T47D (cell line): Measurements from ENCODE around the gene OPA1.
A peak's percentile ranks its signal among the peaks of the same experiment; 100 is the strongest.
"Not testable (repeated sequence)": the region's sequence is repeated elsewhere in the genome, so short reads cannot be mapped to it uniquely, and the experiment has no call there.

Experiments
- DNase-seq, 2 experiments: peaks; one replicate each; pipeline versions ENCODE4 v3.0.0 to v3.0.0-alpha.2; 2011 to 2012; ENCODE audit warnings: low read depth in 1 of 2, low spot score in 1 of 2
- JUND ChIP-seq: IDR thresholded peaks from 2 replicates; pipeline ENCODE4 v1.6.1; 2012; ENCODE audit warnings: low read depth
- in situ Hi-C: cut with HindIII; loops from 2 replicates; pipeline ENCODE4 v1.10.0; 2016; ENCODE audit warnings: low sequenced_read_pairs, low pct_unique_long_range_greater_than_20kb

The OPA1 gene

DNA sequence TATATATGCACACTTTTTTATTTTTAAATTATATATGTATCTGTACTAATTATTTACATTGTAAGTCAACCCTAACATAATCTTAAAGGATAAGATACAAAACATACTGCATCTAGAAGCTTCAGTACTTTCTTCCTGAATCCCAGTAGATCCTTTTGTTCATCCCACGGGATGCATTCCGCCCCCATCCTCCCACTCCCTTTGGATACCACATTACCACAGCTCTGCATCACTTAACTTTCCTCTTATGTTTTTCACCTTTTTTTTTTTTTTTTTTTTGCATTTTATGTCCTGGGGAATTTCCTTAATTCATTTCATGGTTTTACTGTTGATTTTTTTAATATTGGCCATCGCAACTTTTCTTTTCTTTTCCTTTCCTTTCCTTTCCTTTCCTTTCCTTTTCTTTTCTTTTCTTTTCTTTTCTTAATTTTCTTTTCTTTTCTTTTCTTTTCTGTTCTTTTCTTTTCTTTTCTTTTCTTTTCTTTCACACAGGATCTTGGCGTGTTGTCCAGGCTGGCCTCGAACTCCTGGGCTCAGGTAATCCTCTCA is 3.0 kb downstream of the OPA1 start:
- TF ChIP-seq JUND, result no peak
- DNase-seq, result no peak
- in situ Hi-C loops, result no loop called here

DNA sequence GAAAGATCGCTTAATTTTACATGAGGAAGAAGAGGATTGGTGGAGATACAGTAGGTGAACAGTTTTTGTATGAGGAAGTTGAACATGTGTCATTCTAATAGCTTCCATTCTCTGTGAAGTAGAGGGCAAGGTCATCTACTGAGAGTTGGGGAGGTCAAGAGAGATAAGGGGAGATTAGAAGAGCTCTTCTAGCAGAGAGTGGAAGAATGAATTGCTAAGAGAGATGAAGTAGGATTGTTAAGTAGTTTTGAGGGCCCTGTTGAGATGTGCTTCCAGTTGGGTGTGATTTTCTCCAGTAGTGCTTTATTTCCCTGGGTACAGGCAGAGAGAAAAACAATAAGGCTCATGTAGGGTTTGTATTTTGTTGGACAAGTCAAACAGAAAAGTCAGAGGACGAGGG is 5.2 kb downstream of the OPA1 start:
- TF ChIP-seq JUND, result no peak
- DNase-seq, result no peak
- in situ Hi-C loops, result no loop called here

DNA sequence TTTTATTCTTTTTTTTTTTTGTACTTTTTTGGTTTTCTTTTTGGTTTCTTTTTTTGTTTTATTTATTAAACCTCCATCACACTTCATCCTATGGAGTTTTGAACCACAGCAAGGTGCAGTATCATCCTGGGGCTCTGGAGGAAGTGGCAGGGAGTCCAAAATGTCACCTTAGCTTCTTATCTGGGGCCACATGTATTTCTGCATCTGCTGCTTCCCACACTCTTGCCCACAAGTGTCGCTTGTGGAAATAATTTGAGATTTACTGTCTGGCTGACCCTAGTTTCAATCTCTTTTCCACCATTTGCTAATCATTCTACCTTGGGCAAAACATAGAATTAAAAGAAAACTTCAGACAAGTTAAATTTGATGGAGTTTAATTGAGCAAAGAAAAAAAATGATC is 6.4 kb downstream of the OPA1 start:
- no peak for TF ChIP-seq JUND
- DNase-seq, result no peak
- in situ Hi-C loops, result no loop called here

DNA sequence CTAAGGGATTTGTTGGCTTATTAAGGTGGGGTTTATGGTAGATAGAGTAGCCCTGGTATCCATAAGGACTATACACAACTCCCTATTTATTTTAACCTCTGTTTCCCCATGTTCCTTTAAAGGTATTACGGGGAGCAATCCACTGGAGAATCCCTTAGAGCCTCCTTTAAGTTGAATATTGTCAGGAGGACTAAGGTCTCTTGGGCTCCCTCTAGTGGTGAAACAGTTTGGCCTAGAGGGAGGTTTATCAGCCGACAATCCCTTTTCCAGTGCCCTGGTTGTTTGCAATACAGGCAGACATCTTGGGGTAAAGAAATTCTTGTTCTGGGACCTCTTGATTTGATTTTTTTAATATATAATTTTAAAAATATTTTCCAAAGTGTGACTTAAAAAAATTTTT is 12.9 kb downstream of the OPA1 start:
- DNase-seq, result peak; percentile 75 to 94
- in situ Hi-C loops, result no loop called here
- no peak for TF ChIP-seq JUND

DNA sequence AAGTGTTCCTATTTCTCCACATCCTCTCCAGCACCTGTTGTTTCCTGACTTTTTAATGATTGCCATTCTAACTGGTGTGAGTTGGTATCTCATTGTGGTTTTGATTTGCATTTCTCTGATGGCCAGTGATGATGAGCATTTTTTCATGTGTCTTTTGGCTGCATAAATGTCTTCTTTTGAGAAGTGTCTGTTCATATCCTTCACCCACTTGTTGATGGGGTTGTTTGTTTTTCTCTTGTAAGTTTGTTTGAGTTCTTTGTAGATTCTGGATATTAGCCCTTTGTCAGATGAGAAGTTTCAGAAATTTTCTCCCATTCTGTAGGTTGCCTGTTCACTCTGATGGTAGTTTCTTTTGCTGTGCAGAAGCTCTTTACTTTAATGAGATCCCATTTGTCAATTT is 13.9 kb downstream of the OPA1 start:
- DNase-seq, in situ Hi-C loops: not testable (repeated sequence)

DNA sequence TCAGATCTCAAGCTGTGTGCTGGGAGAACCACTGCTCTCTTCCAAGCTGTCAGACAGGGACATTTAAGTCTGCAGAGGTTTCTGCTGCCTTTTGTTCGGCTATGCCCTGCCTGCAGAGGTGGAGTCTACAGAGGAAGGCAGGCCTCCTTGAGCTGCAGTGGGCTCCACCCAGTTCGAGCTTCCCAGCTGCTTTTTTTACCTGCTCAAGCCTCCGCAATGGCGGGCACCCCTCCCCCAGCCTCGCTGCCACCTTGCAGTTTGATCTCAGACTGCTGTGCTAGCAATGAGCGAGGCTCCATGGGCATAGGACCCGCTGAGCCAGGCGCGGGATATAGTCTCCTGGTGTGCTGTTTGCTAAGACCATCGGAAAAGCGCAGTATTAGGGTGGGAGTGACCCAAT is 17.5 kb downstream of the OPA1 start:
- DNase-seq, in situ Hi-C loops: not testable (repeated sequence)

DNA sequence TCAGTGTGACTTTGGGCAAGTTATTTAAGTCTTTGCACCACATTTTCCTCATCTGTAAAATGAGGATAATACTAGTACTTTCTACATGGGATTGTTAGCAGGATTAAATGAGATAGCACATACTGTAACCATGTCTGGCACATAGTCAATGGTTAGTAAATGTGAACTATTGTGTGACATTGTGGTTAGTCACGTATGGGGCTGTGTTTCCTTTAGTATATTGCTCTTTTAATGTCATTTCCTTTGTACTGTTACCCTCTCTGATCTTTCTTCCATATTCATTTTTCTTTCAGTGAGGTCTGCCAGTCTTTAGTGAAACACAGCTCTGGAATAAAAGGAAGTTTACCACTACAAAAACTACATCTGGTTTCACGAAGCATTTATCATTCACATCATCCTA is 21.4 kb downstream of the OPA1 start:
- in situ Hi-C loops, result no loop called here
- no peak for DNase-seq
- no peak for TF ChIP-seq JUND

DNA sequence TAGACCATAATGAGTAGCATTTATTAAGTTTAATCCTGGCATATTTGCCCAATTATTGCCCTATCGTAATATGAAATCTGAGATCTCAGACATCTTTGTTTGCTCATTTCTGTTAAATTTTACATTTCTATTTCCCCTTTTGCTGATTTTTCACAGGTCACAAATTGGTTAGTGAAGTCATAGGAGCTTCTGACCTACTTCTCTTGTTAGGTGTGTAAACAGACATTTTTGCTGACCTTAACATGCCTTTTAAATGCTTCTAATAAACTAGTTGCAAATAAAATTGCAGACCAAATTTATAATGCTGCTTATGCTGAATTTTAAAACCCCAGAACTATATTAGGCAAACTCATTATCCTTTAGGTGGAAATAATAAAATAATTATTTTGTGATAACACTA is 24.6 kb downstream of the OPA1 start:
- TF ChIP-seq JUND, result no peak
- in situ Hi-C loops, result no loop called here
- DNase-seq, result no peak

DNA sequence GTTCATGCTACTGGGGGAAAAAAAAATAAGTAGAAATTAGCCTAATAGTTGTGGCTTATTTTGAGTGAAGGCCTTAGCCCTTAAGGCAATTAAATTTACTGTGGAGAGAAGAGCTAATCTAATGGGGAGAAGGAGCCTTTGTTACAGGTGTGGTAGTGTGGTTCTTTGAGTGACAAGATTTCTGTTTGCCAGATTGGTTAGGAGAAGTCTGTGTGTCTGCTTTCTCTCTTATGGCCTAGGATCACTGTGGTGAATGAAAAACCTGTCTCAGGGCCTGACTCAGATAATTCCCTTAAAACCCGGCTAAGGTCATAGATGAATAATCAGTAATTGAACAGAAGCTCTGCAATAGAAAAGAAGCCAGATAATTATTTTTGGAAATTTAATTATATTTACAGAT is 27.0 kb downstream of the OPA1 start:
- in situ Hi-C loops, result no loop called here
- no peak for DNase-seq
- no peak for TF ChIP-seq JUND

DNA sequence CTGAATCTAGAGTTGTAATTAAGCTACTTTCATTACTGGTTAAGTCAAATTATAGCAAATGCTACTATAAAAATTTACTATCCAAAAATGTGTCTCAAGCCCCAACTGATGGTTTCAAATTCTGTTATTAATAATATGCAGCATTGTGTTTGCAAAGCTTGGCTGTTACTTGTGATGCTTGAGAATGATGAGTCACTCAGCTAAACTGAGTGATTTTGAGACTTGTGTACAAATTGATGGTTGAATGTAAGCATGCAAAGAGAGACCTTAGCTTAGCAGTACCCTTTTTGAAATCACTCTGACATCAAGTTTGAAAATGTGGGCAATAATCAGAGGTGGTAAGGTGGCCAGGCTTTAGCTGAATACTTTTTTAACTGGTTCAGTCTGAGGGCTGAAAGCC is 27.6 kb downstream of the OPA1 start:
- no peak for DNase-seq
- no peak for TF ChIP-seq JUND
- in situ Hi-C loops, result no loop called here

DNA sequence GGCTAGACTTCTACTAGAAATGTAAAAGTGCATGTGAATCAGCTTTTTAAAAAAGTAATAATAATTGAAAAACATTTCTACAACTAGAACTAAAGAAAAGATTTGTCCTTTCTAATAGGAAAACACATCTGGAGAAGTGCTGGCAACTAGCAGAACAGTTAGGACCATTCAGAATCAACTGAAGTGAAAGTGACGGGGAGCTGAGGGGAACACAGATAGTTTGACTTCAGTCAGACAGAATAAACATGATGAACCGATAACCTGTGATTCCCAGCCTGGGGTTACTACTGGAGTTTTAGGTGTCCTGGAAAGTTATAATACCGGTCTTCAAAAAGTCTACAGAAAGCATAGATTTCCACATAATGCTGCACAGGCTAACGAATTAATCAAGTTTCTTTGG is 28.1 kb downstream of the OPA1 start:
- in situ Hi-C loops, result no loop called here
- TF ChIP-seq JUND, result no peak
- no peak for DNase-seq

DNA sequence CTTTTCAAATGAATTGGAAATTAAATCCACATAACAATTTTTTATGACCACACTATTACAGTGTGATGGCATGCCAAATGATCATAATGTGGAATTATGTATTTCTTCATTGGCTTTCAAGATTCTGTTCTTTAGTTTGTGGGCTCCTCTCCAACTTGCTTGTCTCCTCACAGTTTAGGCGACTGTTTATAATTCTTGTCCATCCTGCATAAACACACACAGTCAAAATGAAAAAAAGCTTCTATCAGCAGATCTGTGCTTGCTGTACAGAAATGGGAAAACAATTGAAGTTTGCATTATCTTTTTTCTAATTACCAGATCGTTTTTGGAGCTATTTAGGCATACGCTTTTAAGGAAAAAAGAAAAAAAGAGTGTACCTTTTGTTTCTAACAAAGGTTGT is 37.0 kb downstream of the OPA1 start:
- no peak for DNase-seq
- in situ Hi-C loops, result no loop called here
- TF ChIP-seq JUND, result no peak

DNA sequence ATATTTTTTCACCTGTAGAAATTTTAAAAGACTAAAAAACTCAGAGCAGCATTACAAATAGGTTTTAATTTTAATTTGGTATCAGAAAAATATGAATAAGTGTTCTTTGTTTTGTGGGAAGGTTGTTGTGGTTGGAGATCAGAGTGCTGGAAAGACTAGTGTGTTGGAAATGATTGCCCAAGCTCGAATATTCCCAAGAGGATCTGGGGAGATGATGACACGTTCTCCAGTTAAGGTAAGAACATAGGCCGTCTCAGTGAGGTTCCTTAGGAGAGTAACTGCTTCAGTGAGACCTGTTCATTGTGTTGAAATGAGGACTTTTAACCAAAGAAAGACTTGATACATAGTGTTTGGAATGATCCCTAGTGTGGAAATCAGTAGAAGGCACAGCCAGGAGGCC is 44.8 kb downstream of the OPA1 start:
- DNase-seq, result no peak
- no peak for TF ChIP-seq JUND
- in situ Hi-C loops, result no loop called here

DNA sequence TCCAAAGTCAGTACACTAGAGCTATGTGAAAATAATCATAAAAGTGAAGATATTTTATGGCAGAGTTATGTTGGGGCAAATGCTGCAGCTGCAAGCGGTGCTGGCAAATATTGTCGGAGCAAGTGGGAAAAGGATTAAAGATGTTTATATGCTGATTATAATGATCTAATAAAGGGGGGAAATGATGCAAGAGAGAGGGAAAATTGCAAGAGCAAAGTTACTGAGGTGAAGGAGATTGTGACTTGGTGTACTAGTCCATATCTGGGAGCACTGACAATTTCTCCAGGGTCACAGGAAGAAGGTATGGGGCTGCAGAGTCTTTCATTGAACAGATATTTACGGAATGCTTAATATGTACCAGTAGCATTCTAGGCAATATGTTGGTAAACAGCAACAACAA is 45.8 kb downstream of the OPA1 start:
- DNase-seq, result no peak
- in situ Hi-C loops, result no loop called here

More for the DNA sequence above, 45.8 kb downstream of the OPA1 start:
- TF ChIP-seq JUND, result no peak
